ENCODE results near the gene ITGAE. TPM values are rescaled to one million over a fixed set of nuclear protein-coding genes. Genes with fewer than 3 reads are reported as not detected.
A peak's percentile ranks its signal among the peaks of the same experiment; 100 is the strongest.

Gene ITGAE
- total and polyA plus RNA-seq, 10 of the 15 experiments (the other 5 are each of a cell fraction or from before 2014, with no cell fraction given), result 13.1 to 161 (median 34.8) TPM

- TF ChIP-seq CUX1 (IDR thresholded peaks at IDR 0.05; ENCODE audit: insufficient replicate concordance, low read depth, low read length) (no peak), ZNF207 (IDR thresholded peaks at IDR 0.05; ENCODE audit: borderline replicate concordance) (no peak), JUNB (IDR thresholded peaks at IDR 0.05) (peak; percentile 95), BMI1 (IDR thresholded peaks at IDR 0.05; ENCODE audit: borderline replicate concordance) (peak; percentile 12; the same call in 1 of the 2 replicates), BRCA1 (IDR thresholded peaks at IDR 0.05; ENCODE audit: low read depth, low read length) (no peak), SKIL (IDR thresholded peaks at IDR 0.05; ENCODE audit: low read depth, poor library complexity, severe bottlenecking) (peak; percentile 99), BACH1 (IDR thresholded peaks at IDR 0.05; ENCODE audit: borderline replicate concordance) (peak; percentile 76; the same call in 1 of the 2 replicates), DPF2 (IDR thresholded peaks at IDR 0.05) (peak; percentile 92), ETV6 (conservative IDR thresholded peaks at IDR 0.05 in 1 of 2, IDR thresholded peaks at IDR 0.05 in 1 of 2; ENCODE audit: borderline replicate concordance in 1 of 2, low read depth in 1 of 2) (peak in 1 of 2 experiments; percentile 79; a peak in 2 of 4 replicates), RUNX3 (IDR thresholded peaks at IDR 0.05; ENCODE audit: low read length) (peak; percentile 97), STAT3 (IDR thresholded peaks at IDR 0.05; ENCODE audit: low read depth, low read length) (no peak), RFX5 (IDR thresholded peaks at IDR 0.05; ENCODE audit: low read depth, low read length) (no peak), TCF7 (IDR thresholded peaks at IDR 0.05; ENCODE audit: borderline replicate concordance) (no peak), MLLT1 (IDR thresholded peaks at IDR 0.05) (peak; percentile 94), PML (IDR thresholded peaks at IDR 0.05; ENCODE audit: low read length) (no peak), JUND (IDR thresholded peaks at IDR 0.05; ENCODE audit: low read depth, low read length) (peak; percentile 88), IRF4 (IDR thresholded peaks at IDR 0.05; ENCODE audit: low read depth, low read length) (peak; percentile 98), IKZF2 (IDR thresholded peaks at IDR 0.05) (peak; percentile 83 to 86; a peak in 3 of 4 replicates), HCFC1 (IDR thresholded peaks at IDR 0.05; ENCODE audit: low read length) (no peak), MAX (IDR thresholded peaks at IDR 0.05; ENCODE audit: low read depth, low read length) (peak; percentile 59; the same call in 1 of the 2 replicates), TARDBP (IDR thresholded peaks at IDR 0.05; ENCODE audit: borderline replicate concordance) (peak; percentile 25; the same call in 1 of the 2 replicates)
These were observed 4.7 kb downstream of the ITGAE start (continued) for GRCh38 chr17:3796110-3796821.

Data from GM12878 (cell line).